ENCODE measurements around the gene DDX6. TPM values are rescaled to one million over a fixed set of nuclear protein-coding genes. Genes with fewer than 3 reads are reported as not detected.

DDX6 gene
- total RNA-seq, 1 experiment from 2014 or later = 155 TPM

DNA sequence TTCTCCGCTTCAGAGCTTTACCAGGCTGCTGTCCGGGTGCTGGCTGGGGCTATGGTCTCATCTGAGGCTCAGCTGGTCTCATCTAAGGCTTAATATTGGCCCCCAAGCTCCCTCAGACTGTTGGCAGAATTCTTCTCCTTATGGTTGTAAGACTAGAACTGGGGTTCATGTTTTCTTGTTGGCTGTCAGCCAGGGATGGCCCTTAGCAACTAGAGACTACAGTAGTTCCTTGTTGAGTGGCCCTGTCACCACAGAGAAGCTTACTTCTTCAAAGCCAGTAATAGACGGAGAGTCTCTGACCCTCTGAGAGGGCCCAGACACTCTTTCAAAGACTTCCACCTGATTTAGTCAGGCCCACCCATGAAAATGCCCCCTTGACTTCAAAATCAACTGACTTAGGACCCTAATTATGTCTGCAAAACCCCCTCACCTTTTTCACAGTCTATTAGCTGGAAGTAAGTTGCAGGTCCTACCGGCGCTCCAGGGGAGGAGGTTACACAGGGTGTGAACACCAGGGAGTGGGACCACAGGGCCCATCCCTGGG is 87.3 kb downstream of the DDX6 start:
- no TSS peak for BruUV-seq (replicated peaks)
- H3K9me3 ChIP-seq (ENCODE audit: control insufficient read depth, insufficient read depth, low read depth, low read length) = no peaks in the 10 kb centered on the region; the same call in 1 of the 2 replicates
- no peak overlapping the region for H3K27ac ChIP-seq (ENCODE audit: low read length)
- H3K36me3 ChIP-seq (ENCODE audit: control insufficient read depth, insufficient read depth, low read length) = no peaks in the 10 kb centered on the region
- intact Hi-C loops (cut with micrococcal nuclease; ENCODE audit: unreplicated experiment) = no loop called here
- H3K4me1 ChIP-seq (ENCODE audit: control insufficient read depth, insufficient read depth, low read length) = no peaks in the 10 kb centered on the region
- in situ Hi-C loops (cut with HindIII; ENCODE audit: low pct_unique_long_range_greater_than_20kb, low sequenced_read_pairs) = no loop called here
- no peak overlapping the region for H3K4me3 ChIP-seq (ENCODE audit: low read depth in 2 of 2, low read length in 2 of 2)
- ATAC-seq (no peak), DNase-seq (ENCODE audit: low read depth, low spot score) (no peak)
- CTCF ChIA-PET = no interaction called here
- H3K27me3 ChIP-seq (ENCODE audit: control insufficient read depth, insufficient read depth, low read length) = no peaks in the 10 kb centered on the region
- POLR2A ChIA-PET = no interaction called here
- no peak for TF ChIP-seq POLR2AphosphoS5 (IDR thresholded peaks at IDR 0.05; ENCODE audit: low read depth, low read length)
- TF ChIP-seq, protein P1, sequence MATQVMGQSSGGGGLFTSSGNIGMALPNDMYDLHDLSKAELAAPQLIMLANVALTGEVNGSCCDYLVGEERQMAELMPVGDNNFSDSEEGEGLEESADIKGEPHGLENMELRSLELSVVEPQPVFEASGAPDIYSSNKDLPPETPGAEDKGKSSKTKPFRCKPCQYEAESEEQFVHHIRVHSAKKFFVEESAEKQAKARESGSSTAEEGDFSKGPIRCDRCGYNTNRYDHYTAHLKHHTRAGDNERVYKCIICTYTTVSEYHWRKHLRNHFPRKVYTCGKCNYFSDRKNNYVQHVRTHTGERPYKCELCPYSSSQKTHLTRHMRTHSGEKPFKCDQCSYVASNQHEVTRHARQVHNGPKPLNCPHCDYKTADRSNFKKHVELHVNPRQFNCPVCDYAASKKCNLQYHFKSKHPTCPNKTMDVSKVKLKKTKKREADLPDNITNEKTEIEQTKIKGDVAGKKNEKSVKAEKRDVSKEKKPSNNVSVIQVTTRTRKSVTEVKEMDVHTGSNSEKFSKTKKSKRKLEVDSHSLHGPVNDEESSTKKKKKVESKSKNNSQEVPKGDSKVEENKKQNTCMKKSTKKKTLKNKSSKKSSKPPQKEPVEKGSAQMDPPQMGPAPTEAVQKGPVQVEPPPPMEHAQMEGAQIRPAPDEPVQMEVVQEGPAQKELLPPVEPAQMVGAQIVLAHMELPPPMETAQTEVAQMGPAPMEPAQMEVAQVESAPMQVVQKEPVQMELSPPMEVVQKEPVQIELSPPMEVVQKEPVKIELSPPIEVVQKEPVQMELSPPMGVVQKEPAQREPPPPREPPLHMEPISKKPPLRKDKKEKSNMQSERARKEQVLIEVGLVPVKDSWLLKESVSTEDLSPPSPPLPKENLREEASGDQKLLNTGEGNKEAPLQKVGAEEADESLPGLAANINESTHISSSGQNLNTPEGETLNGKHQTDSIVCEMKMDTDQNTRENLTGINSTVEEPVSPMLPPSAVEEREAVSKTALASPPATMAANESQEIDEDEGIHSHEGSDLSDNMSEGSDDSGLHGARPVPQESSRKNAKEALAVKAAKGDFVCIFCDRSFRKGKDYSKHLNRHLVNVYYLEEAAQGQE (IDR thresholded peaks at IDR 0.05; ENCODE audit: insufficient read depth in 1 of 2, low read depth in 2 of 2, low read length in 1 of 2) = no peak
- TF ChIP-seq SIN3A (IDR thresholded peaks at IDR 0.05; ENCODE audit: borderline replicate concordance, insufficient read depth, low read depth, low read length) = no peak
- TF ChIP-seq, protein P2, sequence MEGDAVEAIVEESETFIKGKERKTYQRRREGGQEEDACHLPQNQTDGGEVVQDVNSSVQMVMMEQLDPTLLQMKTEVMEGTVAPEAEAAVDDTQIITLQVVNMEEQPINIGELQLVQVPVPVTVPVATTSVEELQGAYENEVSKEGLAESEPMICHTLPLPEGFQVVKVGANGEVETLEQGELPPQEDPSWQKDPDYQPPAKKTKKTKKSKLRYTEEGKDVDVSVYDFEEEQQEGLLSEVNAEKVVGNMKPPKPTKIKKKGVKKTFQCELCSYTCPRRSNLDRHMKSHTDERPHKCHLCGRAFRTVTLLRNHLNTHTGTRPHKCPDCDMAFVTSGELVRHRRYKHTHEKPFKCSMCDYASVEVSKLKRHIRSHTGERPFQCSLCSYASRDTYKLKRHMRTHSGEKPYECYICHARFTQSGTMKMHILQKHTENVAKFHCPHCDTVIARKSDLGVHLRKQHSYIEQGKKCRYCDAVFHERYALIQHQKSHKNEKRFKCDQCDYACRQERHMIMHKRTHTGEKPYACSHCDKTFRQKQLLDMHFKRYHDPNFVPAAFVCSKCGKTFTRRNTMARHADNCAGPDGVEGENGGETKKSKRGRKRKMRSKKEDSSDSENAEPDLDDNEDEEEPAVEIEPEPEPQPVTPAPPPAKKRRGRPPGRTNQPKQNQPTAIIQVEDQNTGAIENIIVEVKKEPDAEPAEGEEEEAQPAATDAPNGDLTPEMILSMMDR (IDR thresholded peaks at IDR 0.05) = no peak
- TF ChIP-seq TCF7L2 (IDR thresholded peaks at IDR 0.05; ENCODE audit: low read depth, low read length) = no peak

DNA sequence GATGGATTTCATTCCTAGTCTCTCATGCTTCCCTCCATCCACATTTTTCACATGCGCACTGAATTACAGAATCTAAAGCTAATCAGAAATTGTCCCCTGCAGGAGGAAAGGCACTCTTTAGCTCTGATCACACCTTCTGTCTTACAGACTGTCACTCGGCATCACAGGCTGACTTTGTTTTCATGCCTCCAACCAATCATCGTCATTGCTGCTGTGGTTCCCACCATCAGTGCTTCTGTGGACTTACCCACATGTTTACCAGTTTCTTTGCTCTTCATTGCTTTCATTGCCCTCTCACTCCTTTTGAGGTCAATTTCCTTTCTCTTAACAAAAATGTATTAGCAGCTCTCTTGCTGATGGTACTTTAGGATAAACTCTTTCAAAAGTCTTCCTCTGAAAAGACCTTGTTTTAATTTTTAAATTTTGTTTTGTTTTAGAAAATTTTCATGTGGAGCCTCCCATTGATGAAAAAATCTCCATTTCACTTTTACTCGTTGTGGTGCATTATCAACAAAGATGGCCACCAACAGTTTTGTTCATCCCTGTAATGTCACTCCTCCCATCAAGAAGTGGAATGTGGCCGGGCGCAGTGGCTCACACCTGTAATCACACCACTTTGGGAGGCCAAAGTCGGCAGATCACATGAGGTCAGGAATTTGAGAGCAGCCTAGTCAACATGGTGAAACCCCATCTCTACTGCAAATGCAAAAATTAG is 91.3 kb downstream of the DDX6 start:
- ChIA-PET CTCF (no interaction called here), POLR2A (no interaction called here)
- ATAC-seq (no peak), DNase-seq (ENCODE audit: low read depth, low spot score) (no peak)
- H3K4me3 ChIP-seq (ENCODE audit: low read depth in 2 of 2, low read length in 2 of 2) = no peak overlapping the region
- in situ Hi-C loops (cut with HindIII; ENCODE audit: low pct_unique_long_range_greater_than_20kb, low sequenced_read_pairs) = no loop called here
- TF ChIP-seq, protein P1 (IDR thresholded peaks at IDR 0.05; ENCODE audit: insufficient read depth in 1 of 2, low read depth in 2 of 2, low read length in 1 of 2) = no peak
- TF ChIP-seq POLR2AphosphoS5 (IDR thresholded peaks at IDR 0.05; ENCODE audit: low read depth, low read length) (no peak), SIN3A (IDR thresholded peaks at IDR 0.05; ENCODE audit: borderline replicate concordance, insufficient read depth, low read depth, low read length) (no peak), TCF7L2 (IDR thresholded peaks at IDR 0.05; ENCODE audit: low read depth, low read length) (no peak)
- TF ChIP-seq, protein P2 (IDR thresholded peaks at IDR 0.05) = no peak
- no TSS peak for BruUV-seq (replicated peaks)
- no peaks in the 10 kb centered on the region; the same call in 1 of the 2 replicates for H3K9me3 ChIP-seq (ENCODE audit: control insufficient read depth, insufficient read depth, low read depth, low read length)
- no peaks in the 10 kb centered on the region for H3K36me3 ChIP-seq (ENCODE audit: control insufficient read depth, insufficient read depth, low read length)
- no peak overlapping the region for H3K27ac ChIP-seq (ENCODE audit: low read length)
- H3K27me3 ChIP-seq (ENCODE audit: control insufficient read depth, insufficient read depth, low read length) = no peaks in the 10 kb centered on the region
- H3K4me1 ChIP-seq (ENCODE audit: control insufficient read depth, insufficient read depth, low read length) = no peaks in the 10 kb centered on the region
- intact Hi-C loops (cut with micrococcal nuclease; ENCODE audit: unreplicated experiment) = no loop called here
